Glutamatergic neuron (in vitro differentiated cells): Measurements from ENCODE around the gene KRTAP10-7. TPM values are rescaled to one million over a fixed set of nuclear protein-coding genes. Genes with fewer than 3 reads are reported as not detected.
"Not testable (repeated sequence)": the region's sequence is repeated elsewhere in the genome, so short reads cannot be mapped to it uniquely, and the experiment has no call there.

Source experiments
- DNase-seq: peaks from one replicate; pipeline ENCODE4 v3.0.0; 2022
- H3K27ac Mint-ChIP-seq: one replicate; pipeline ENCODE4 v1.8.0; 2020; ENCODE audit warnings: mild to moderate bottlenecking, mixed read lengths, inconsistent platforms; ENCODE audit not compliant: unreplicated experiment
- H3K27me3 Mint-ChIP-seq: one replicate; pipeline ENCODE4 v1.8.0; 2020; ENCODE audit warnings: mild to moderate bottlenecking, moderate library complexity, mixed read lengths, inconsistent platforms; ENCODE audit not compliant: unreplicated experiment
- H3K36me3 Mint-ChIP-seq: one replicate; pipeline ENCODE4 v1.8.0; 2020; ENCODE audit warnings: mild to moderate bottlenecking, mixed read lengths, inconsistent platforms; ENCODE audit not compliant: unreplicated experiment
- H3K4me1 Mint-ChIP-seq: one replicate; pipeline ENCODE4 v1.8.0; 2020; ENCODE audit warnings: mild to moderate bottlenecking, low read depth, mixed read lengths, inconsistent platforms; ENCODE audit not compliant: unreplicated experiment
- H3K4me3 Mint-ChIP-seq: one replicate; pipeline ENCODE4 v1.8.0; 2020; ENCODE audit warnings: mild to moderate bottlenecking, mixed read lengths, inconsistent platforms; ENCODE audit not compliant: unreplicated experiment
- H3K9me3 Mint-ChIP-seq: one replicate; pipeline ENCODE4 v1.8.0; 2020; ENCODE audit warnings: mild to moderate bottlenecking, moderate library complexity, mixed read lengths, inconsistent platforms; ENCODE audit not compliant: unreplicated experiment
- total RNA-seq: library from RNA; stranded (reverse); fragmentation: NEBNext Ultra II Directional; extraction: Animal tissue kit (Norgen Biotek cat#: 25700); gene quantifications from one replicate; pipeline ENCODE4 v1.2.1, GENCODE V29; 2021; ENCODE audit not compliant: unreplicated experiment
- TF ChIP-seq, protein P1 (sequence below): fragments of 200-600 bp; sonication (generic); IDR thresholded peaks from one replicate; pipeline ENCODE4 v1.5.0; 2021; ENCODE audit not compliant: partially characterized antibody, unreplicated experiment

Gene KRTAP10-7
- total RNA-seq, 1 donor from 2014 or later: not detected

DNA sequence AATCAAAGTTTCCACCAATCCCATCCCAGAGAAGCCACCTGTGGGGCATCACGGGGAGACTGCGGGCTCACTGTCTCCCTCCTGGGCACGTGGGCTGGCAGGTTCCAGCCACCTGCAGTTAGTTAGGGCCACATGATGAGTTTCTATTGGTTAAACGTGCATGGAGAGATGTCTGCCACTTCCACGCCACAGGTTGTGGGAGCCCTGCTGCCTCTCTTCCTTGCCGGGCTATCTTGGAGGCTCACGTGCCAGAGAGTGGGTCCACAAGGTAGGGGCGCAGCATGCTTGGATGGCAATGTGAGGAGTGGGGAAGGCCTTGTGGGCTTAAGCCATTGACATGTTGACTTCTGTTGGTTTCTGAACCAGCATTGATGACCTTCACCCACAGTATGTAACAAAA, 3.5 kb downstream of the KRTAP10-7 start:
- DNase-seq: no peak
- Mint-ChIP-seq H3K27me3 (peaks cover 2% of the 10 kb centered on the region), H3K4me1 (no peaks in the 10 kb centered on the region), H3K27ac (no peak overlapping the region), H3K9me3 (peaks cover 4% of the 10 kb centered on the region), H3K36me3 (peaks cover 11% of the 10 kb centered on the region), H3K4me3 (no peak overlapping the region)
- TF ChIP-seq, protein P1, sequence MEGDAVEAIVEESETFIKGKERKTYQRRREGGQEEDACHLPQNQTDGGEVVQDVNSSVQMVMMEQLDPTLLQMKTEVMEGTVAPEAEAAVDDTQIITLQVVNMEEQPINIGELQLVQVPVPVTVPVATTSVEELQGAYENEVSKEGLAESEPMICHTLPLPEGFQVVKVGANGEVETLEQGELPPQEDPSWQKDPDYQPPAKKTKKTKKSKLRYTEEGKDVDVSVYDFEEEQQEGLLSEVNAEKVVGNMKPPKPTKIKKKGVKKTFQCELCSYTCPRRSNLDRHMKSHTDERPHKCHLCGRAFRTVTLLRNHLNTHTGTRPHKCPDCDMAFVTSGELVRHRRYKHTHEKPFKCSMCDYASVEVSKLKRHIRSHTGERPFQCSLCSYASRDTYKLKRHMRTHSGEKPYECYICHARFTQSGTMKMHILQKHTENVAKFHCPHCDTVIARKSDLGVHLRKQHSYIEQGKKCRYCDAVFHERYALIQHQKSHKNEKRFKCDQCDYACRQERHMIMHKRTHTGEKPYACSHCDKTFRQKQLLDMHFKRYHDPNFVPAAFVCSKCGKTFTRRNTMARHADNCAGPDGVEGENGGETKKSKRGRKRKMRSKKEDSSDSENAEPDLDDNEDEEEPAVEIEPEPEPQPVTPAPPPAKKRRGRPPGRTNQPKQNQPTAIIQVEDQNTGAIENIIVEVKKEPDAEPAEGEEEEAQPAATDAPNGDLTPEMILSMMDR: no peak

DNA sequence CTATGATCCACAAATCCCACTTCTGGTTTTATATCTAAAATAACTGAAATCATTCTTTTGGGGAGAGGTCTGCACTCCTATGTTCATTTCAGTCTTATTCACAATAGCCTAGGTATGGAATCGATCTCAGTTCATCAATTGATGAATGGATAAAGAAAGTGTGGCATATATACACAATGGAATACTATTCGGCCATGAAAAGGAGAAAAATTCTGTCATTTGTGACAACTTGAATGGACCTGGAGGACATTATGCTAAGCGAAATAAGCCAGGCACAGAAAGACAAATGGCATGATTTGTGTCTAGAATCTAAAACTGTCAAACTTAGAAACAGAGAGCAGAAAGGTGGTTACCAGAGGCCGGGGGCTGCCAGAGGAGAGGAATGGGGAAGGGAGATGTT, 6.1 kb downstream of the KRTAP10-7 start:
- DNase-seq: no peak
- Mint-ChIP-seq H3K27me3 (peaks cover 2% of the 10 kb centered on the region), H3K9me3 (peaks cover 4% of the 10 kb centered on the region), H3K4me3 (no peak overlapping the region), H3K36me3 (peaks cover 30% of the 10 kb centered on the region), H3K27ac (no peak overlapping the region), H3K4me1 (no peaks in the 10 kb centered on the region)
- TF ChIP-seq, protein P1: no peak

DNA sequence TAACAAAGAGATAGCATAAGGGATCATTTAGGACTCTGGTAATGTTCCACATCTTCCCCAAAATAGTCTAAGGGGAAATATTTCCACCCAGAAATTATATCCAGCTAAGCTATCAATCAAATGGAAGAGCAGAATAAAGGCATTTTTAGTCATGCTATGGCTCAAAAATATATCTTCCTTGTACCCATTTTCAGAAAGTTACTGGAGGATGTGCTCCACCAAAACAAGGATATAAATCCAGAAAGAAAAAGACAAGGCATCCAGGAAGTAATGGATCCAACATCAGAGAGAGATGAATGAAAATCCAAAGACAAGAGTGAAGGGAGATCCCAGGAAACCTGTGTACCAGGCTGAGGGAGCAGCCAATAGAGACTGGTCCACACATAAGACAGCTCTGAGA, 8.8 kb downstream of the KRTAP10-7 start:
- Mint-ChIP-seq H3K27me3 (no peaks in the 10 kb centered on the region), H3K4me3 (no peak overlapping the region), H3K9me3 (peaks cover 12% of the 10 kb centered on the region), H3K4me1 (no peaks in the 10 kb centered on the region), H3K36me3 (peaks cover 37% of the 10 kb centered on the region), H3K27ac (no peak overlapping the region)
- TF ChIP-seq, protein P1: no peak
- no peak for DNase-seq

DNA sequence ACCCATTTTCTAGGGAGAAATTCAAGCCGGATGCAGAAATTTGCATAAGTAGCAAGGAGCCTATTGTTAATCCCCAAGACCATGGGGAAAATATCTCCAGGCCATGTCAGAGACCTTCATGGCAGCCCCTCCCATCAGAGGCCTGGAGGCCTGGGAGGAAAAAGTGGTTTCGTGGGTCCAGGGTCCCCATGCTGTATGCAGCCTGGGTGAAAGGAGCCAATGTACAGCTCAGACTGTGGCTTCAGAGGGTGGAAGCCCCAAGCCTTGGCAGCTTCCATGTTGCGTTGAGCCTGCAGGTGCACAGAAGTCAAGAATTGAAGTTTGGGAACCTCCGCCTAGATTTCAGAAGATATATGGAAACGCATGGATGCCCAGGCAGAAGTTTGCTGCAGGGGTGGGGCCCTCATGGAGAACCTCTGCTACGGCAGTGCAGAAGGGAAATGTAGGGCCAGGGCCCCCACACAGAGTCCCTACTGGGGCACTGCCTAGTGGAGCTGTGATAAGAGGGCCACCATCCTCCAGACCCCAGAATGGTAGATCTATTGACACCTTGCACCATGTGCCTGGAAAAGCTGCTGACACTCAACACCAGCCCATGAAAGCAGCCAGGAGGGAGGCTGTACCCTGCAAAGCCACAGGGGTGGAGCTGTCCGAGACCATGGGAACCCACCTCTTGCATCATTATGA, 9.9 kb downstream of the KRTAP10-7 start:
- DNase-seq, H3K4me3 Mint-ChIP-seq, H3K27me3 Mint-ChIP-seq, H3K4me1 Mint-ChIP-seq, H3K27ac Mint-ChIP-seq: not testable (repeated sequence)
- Mint-ChIP-seq H3K9me3 (peaks cover 12% of the 10 kb centered on the region), H3K36me3 (peaks cover 37% of the 10 kb centered on the region)

DNA sequence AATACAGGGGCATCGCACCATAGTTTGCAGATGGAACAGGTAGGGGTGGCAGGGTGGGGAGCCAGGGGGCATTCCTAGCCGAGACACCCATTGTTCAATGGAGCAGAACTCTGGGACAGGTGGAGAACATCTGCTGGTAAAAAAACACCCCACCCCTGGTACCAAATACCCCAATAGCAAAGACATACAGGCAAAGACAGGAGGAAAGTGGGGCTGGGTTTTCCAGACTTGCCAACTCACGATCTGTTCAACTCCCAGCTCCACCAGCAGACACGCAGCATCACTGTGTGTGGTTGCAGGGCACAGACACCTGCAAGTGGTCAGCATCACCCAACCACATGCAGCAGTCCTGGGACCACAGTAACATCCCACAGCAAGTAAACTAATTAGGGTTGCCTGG, 11.2 kb downstream of the KRTAP10-7 start:
- no peak for DNase-seq
- Mint-ChIP-seq H3K4me3 (no peak overlapping the region), H3K27me3 (peaks cover 5% of the 10 kb centered on the region), H3K4me1 (peaks cover 8% of the 10 kb centered on the region), H3K27ac (no peak overlapping the region), H3K36me3 (peaks cover 37% of the 10 kb centered on the region), H3K9me3 (peaks cover 12% of the 10 kb centered on the region)
- TF ChIP-seq, protein P1: no peak
